ENCODE measurements around the gene ENTPD5.
"Not testable (repeated sequence)": the region's sequence is repeated elsewhere in the genome, so short reads cannot be mapped to it uniquely, and the experiment has no call there.

ENTPD5 gene

GRCh38 chr14:73998726-73999125 lies 20.4 kb downstream of the ENTPD5 start:
- no peak for DNase-seq

GRCh38 chr14:73997944-73998447 lies 21.1 kb downstream of the ENTPD5 start:
- no peak for DNase-seq

- no peak for DNase-seq
Observed at GRCh38 chr14:73997108-73997943, 21.8 kb downstream of the ENTPD5 start.

GRCh38 chr14:73996731-73997107 lies 22.4 kb downstream of the ENTPD5 start:
- DNase-seq, result no peak

GRCh38 chr14:73995977-73996378 lies 23.1 kb downstream of the ENTPD5 start:
- no peak for DNase-seq

GRCh38 chr14:73994926-73995325 lies 24.2 kb downstream of the ENTPD5 start:
- DNase-seq, result not testable (repeated sequence)

- DNase-seq, result no peak
Observed at GRCh38 chr14:73991092-73991491, 28.0 kb downstream of the ENTPD5 start.

GRCh38 chr14:73988656-73989055 lies 30.4 kb downstream of the ENTPD5 start:
- not testable (repeated sequence) for DNase-seq

- DNase-seq, result no peak
Observed at GRCh38 chr14:73988065-73988464, 31.0 kb downstream of the ENTPD5 start.

- no peak for DNase-seq
Observed at GRCh38 chr14:73977896-73978295, 41.2 kb downstream of the ENTPD5 start.

GRCh38 chr14:73976125-73976524 lies 43.0 kb downstream of the ENTPD5 start:
- DNase-seq, result no peak

GRCh38 chr14:73973497-73973896 lies 45.6 kb downstream of the ENTPD5 start:
- peak; percentile 6 to 7 for DNase-seq

GRCh38 chr14:73968885-73969284 lies 50.2 kb downstream of the ENTPD5 start:
- no peak for DNase-seq

- DNase-seq, result no peak
Observed at GRCh38 chr14:73965216-73965615, 53.9 kb downstream of the ENTPD5 start.

GRCh38 chr14:73961192-73961591 lies 57.9 kb downstream of the ENTPD5 start:
- DNase-seq, result no peak

- DNase-seq, result no peak
Observed at GRCh38 chr14:73958591-73958990, 60.5 kb downstream of the ENTPD5 start.

- no peak for DNase-seq
Observed at GRCh38 chr14:73955674-73956073, 63.4 kb downstream of the ENTPD5 start.

GRCh38 chr14:73953731-73954130 lies 65.4 kb downstream of the ENTPD5 start:
- no peak for DNase-seq

- DNase-seq, result peak; percentile 94 to 95
Observed at GRCh38 chr14:73949752-73950734, 69.0 kb downstream of the ENTPD5 start, which contains the start of the genes COQ6 and FAM161B. Gene COQ6, plus strand, starts transcription at chr14:73950302. Its CDS starts 31 bp downstream, at chr14:73950333. Gene FAM161B, minus strand, starts transcription at chr14:73950094. Its CDS starts 68 bp downstream, at chr14:73950026.

GRCh38 chr14:73945159-73945670 lies 73.9 kb downstream of the ENTPD5 start:
- DNase-seq, result no peak

- no peak for DNase-seq
Observed at GRCh38 chr14:73944432-73945158, 74.5 kb downstream of the ENTPD5 start.

- no peak for DNase-seq
Observed at GRCh38 chr14:73943083-73943482, 76.0 kb downstream of the ENTPD5 start.

All from NCI-H187 (cell line).